GM12878 (cell line): Measurements from ENCODE around the gene LRRK1. TPM values are rescaled to one million over a fixed set of nuclear protein-coding genes. Genes with fewer than 3 reads are reported as not detected.

Experiments used
- ATAC-seq: fragments of 200-7000 bp; cut with Tn5 transposase; 3 replicates; pipeline ENCODE4 v1.9.1; 2020; ENCODE audit warnings: mild to moderate bottlenecking, moderate library complexity
- BruUV-seq: library from RNA; stranded (reverse); fragments of 400-500 nt; replicated peaks from 2 replicates; lab custom pipeline; 2021; lab: Mats Ljungman, UMichigan
- CTCF ChIA-PET: fragments of 300-600 bp; sonication (Branson Sonifier 250); formaldehyde crosslinking; extraction: SDS; loops from one replicate; lab custom pipeline; 2021; ENCODE audit warnings: inconsistent platforms; lab: Yijun Ruan, JAX
- POLR2A ChIA-PET: fragments of 350-600 bp; formaldehyde crosslinking; extraction: SDS; loops from one replicate; lab custom pipeline; 2021; ENCODE audit warnings: inconsistent platforms; lab: Charles Lee
- RAD21 ChIA-PET: fragments of 300-600 bp; sonication (Branson Sonifier 250); formaldehyde crosslinking; loops from one replicate; lab custom pipeline; 2023; ENCODE audit warnings: antibody characterized with exemption; ENCODE audit not compliant: unreplicated experiment; lab: Charles Lee
- SMC1A ChIA-PET: fragments of 300-600 bp; sonication (Branson Sonifier 250); formaldehyde crosslinking; loops from one replicate; lab custom pipeline; 2023; ENCODE audit not compliant: unreplicated experiment, uncharacterized antibody; lab: Charles Lee
- DNase-seq: peaks from one replicate; pipeline ENCODE4 v3.0.0-alpha.2; 2011; ENCODE audit warnings: low read depth, low spot score
- FAIRE-seq: peaks from 3 replicates; lab custom pipeline; 2011; peaks lifted over from hg19 to GRCh38; lab: Jason Lieb, UNC
- H2AFZ ChIP-seq: 2 replicates; pipeline ENCODE4 v1.6.0; 2011; ENCODE audit warnings: low read depth, low read length, control low read depth; ENCODE audit not compliant: control insufficient read depth
- H3K27ac ChIP-seq: 2 replicates; pipeline ENCODE4 v1.5.1; 2011; ENCODE audit warnings: control low read depth; ENCODE audit not compliant: control insufficient read depth, insufficient read depth
- H3K27me3 ChIP-seq, 2 experiments: replicated peaks in 1 of 2; 2 replicates each; pipeline versions ENCODE4 v1.6.0 to v1.6.1; 2011; ENCODE audit warnings: low read length in 1 of 2; ENCODE audit not compliant: control insufficient read depth in 2 of 2, insufficient read depth in 2 of 2
- H3K36me3 ChIP-seq, 2 experiments: 2 replicates each; pipeline ENCODE4 v1.5.1; 2011; ENCODE audit warnings: low read length in 1 of 2; ENCODE audit not compliant: control insufficient read depth in 2 of 2, insufficient read depth in 2 of 2
- H3K4me1 ChIP-seq: 2 replicates; pipeline ENCODE4 v1.6.1; 2011; ENCODE audit warnings: mild to moderate bottlenecking, low read length, moderate library complexity, mixed read lengths; ENCODE audit not compliant: control insufficient read depth, insufficient read depth
- H3K4me2 ChIP-seq: 2 replicates; pipeline ENCODE4 v1.6.0; 2011; ENCODE audit warnings: control low read depth; ENCODE audit not compliant: control insufficient read depth, insufficient read depth
- H3K4me3 ChIP-seq: fragments of 200-600 bp; sonication (generic); 2 replicates; pipeline ENCODE4 v1.5.1; 2016
- H3K79me2 ChIP-seq: 2 replicates; pipeline ENCODE4 v1.6.0; 2011; ENCODE audit warnings: low read length; ENCODE audit not compliant: control insufficient read depth, insufficient read depth
- H3K9ac ChIP-seq: 2 replicates; pipeline ENCODE4 v1.8.0; 2011; ENCODE audit warnings: low read length, control low read depth, mixed read lengths; ENCODE audit not compliant: control insufficient read depth, insufficient read depth
- H3K9me3 ChIP-seq: replicated peaks from 3 replicates; pipeline ENCODE4 v1.5.1; 2011; ENCODE audit warnings: mild to moderate bottlenecking, low read length; ENCODE audit not compliant: control insufficient read depth, insufficient read depth
- H4K20me1 ChIP-seq: 2 replicates; pipeline ENCODE4 v1.6.0; 2011; ENCODE audit not compliant: control insufficient read depth, insufficient read depth
- CEBPB ChIP-seq, 2 experiments: fragments of 150-350 bp in 1 of 2; IDR thresholded peaks; 2 replicates each; pipeline ENCODE4 v1.6.1; 2012 to 2014; ENCODE audit warnings: low read depth in 2 of 2, low read length in 2 of 2, borderline replicate concordance in 1 of 2, inconsistent platforms in 1 of 2
- CHD2 ChIP-seq: IDR thresholded peaks from 2 replicates; pipeline ENCODE4 v1.6.1; 2011; ENCODE audit warnings: low read depth, low read length, improper control_type of control experiment, borderline replicate concordance
- GABPA ChIP-seq: IDR thresholded peaks from 2 replicates; pipeline ENCODE4 v1.6.1; 2014; ENCODE audit warnings: antibody characterized with exemption, low read depth, mild to moderate bottlenecking, inconsistent platforms
- IRF5 ChIP-seq: fragments of 450-650 bp; IDR thresholded peaks from 2 replicates; pipeline ENCODE4 v1.6.1; 2017; ENCODE audit warnings: borderline replicate concordance
- JUNB ChIP-seq: IDR thresholded peaks from 2 replicates; pipeline ENCODE4 v1.6.1; 2016; ENCODE audit warnings: antibody characterized with exemption, mild to moderate bottlenecking
- MAX ChIP-seq: IDR thresholded peaks from 2 replicates; pipeline ENCODE4 v1.6.1; 2012; ENCODE audit warnings: low read depth, low read length, improper control_type of control experiment
- NBN ChIP-seq: fragments of 450-650 bp; IDR thresholded peaks from 2 replicates; pipeline ENCODE4 v1.6.1; 2016
- NFYB ChIP-seq: IDR thresholded peaks from 2 replicates; pipeline ENCODE4 v1.6.1; 2011; ENCODE audit warnings: low read depth, mild to moderate bottlenecking, low read length, improper control_type of control experiment, moderate library complexity; ENCODE audit not compliant: insufficient read depth
- SPI1 ChIP-seq: IDR thresholded peaks from 2 replicates; pipeline ENCODE4 v1.6.1; 2011; ENCODE audit warnings: low read depth, mild to moderate bottlenecking, low read length, moderate library complexity, borderline replicate concordance; ENCODE audit not compliant: insufficient read depth
- ZNF207 ChIP-seq: fragments of 450-650 bp; IDR thresholded peaks from 2 replicates; pipeline ENCODE4 v1.6.1; 2014; ENCODE audit warnings: antibody characterized with exemption, mild to moderate bottlenecking, borderline replicate concordance
- ZNF592 ChIP-seq: fragments of 450-650 bp; IDR thresholded peaks from 2 replicates; pipeline ENCODE4 v1.6.1; 2017; ENCODE audit warnings: mild to moderate bottlenecking, moderate library complexity
- ZSCAN29 ChIP-seq: fragments of 450-650 bp; IDR thresholded peaks from 2 replicates; pipeline ENCODE4 v1.6.1; 2017; ENCODE audit warnings: mild to moderate bottlenecking, moderate library complexity
- WGBS: methylation state at CpG from one replicate; pipeline ENCODE4 v1.1.6; 2016; ENCODE audit warnings: low lambda C conversion rate; ENCODE audit not compliant: insufficient replicate concordance, insufficient coverage; ENCODE audit errors: missing lambda C conversion rate; 5-methylcytosine and 5-hydroxymethylcytosine counted together
- in situ Hi-C: fragments of 300-500 bp; cut with MboI; formaldehyde crosslinking; loops from 9 replicates; pipeline ENCODE4 v1.14.3; 2018; ENCODE audit warnings: mixed read lengths
- intact Hi-C: fragments of 100-400 bp; cut with micrococcal nuclease; formaldehyde crosslinking; loops from one replicate; pipeline ENCODE4 v1.14.2; 2022; ENCODE audit not compliant: unreplicated experiment
- polyA plus RNA-seq, 11 experiments: library from polyadenylated mRNA; depleted of rRNA in 4 of 11; unstranded in 6 of 11; stranded (reverse) in 5 of 11; fragments of >200 nt; fragmentation: Nextera tagmentation in 4 of 11; fragmentation: Illumina TruSeq in 1 of 11; extraction: Ambion mirVana in 4 of 11; extraction: Trizol in 1 of 11; gene quantifications; 1 replicate in 1 of 11; 2 replicates in 10 of 11; pipeline versions ENCODE4 v1.2.1 to v1.2.3, GENCODE V29; 2011 to 2016; ENCODE audit warnings: inconsistent platforms in 2 of 11, missing spikeins in 2 of 11, low read depth in 1 of 11
- total RNA-seq, 4 experiments: library from RNA; depleted of rRNA in 3 of 4; stranded (reverse); fragments of >200 nt in 3 of 4; fragmentation: Illumina TruSeq in 1 of 4; extraction: Trizol in 1 of 4; gene quantifications; 2 replicates each; pipeline versions ENCODE4 v1.2.1 to v1.2.3, GENCODE V29; 2013 to 2021

LRRK1 gene
- total and polyA plus RNA-seq, 10 of the 15 experiments (the other 5 are each of a cell fraction or from before 2014, with no cell fraction given), result 2.2 to 58.3 (median 17.9) TPM

- H3K9me3 ChIP-seq, result no peaks in the 10 kb centered on the region
- DNase-seq (no peak), FAIRE-seq (no peak), ATAC-seq (no peak)
- H3K4me2 ChIP-seq, result no peak overlapping the region
- ChIA-PET POLR2A (no interaction called here), SMC1A (interaction anchor here (1.2 to 9.4 kb wide), 2 partner anchors 60 to 125 kb away, joined by 3 to 119 read pairs; no protein-coding TSS in a partner anchor), CTCF (interaction anchor here (2.2 to 5.1 kb wide), 2 partner anchors 18 to 137 kb away, joined by 8 to 60 read pairs; no protein-coding TSS in a partner anchor), RAD21 (interaction anchor here (1.5 kb wide), 1 partner anchor 16 kb away, joined by 4 read pairs; no protein-coding TSS in a partner anchor)
- TF ChIP-seq ZSCAN29, result no peak
- TF ChIP-seq CEBPB (IDR thresholded peaks at IDR 0.05; ENCODE audit: borderline replicate concordance in 1 of 2, low read depth in 2 of 2, low read length in 2 of 2), result no peak
- TF ChIP-seq ZNF207, result no peak
- no peak for TF ChIP-seq ZNF592
- TF ChIP-seq MAX, result no peak
- TF ChIP-seq CHD2, result no peak
- no peak for TF ChIP-seq IRF5
- no peak for TF ChIP-seq NFYB
- no peak for TF ChIP-seq SPI1
- TF ChIP-seq NBN, result no peak
- TF ChIP-seq JUNB, result no peak
- no peak for TF ChIP-seq GABPA
- H3K4me1 ChIP-seq, result peaks cover 15% of the 10 kb centered on the region
- no peak overlapping the region for H3K9ac ChIP-seq
- intact Hi-C loops (no loop called here), in situ Hi-C loops (no loop called here)
- no peak overlapping the region for H3K27ac ChIP-seq
- no peaks in the 10 kb centered on the region for H4K20me1 ChIP-seq
- WGBS, result 61% methylated on average over 2 of the region's 2 CpGs
- H2AFZ ChIP-seq, result no peak overlapping the region
- H3K4me3 ChIP-seq, result no peak overlapping the region
- no peaks in the 10 kb centered on the region for H3K79me2 ChIP-seq
- H3K27me3 ChIP-seq, result peaks cover 0 to 4% of the 10 kb centered on the region in 2 experiments; a peak in 1 of 4 replicates
- no peaks in the 10 kb centered on the region for H3K36me3 ChIP-seq
- no TSS peak for BruUV-seq
These were observed 200.0 kb downstream of the LRRK1 start for GRCh38 chr15:101119181-101119580.
